ENCODE measurements around the gene UFM1.

DNA sequence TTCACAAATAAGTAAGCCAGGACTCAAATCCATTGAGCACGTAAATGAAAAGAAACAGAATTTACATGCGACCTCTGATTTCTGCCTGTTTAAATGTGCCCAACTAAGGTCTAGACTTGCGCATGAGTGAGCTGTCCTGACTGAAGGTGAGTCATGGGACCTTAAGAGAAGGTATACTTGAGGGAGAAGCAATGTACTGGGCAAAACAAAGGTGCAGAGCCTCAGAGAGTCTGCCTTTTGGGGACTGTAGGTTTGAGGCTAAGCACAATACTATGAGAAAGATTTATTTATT lies 45.8 kb downstream of the UFM1 start:
- no peak for TF ChIP-seq MAX (IDR thresholded peaks at IDR 0.05; ENCODE audit: low read depth, low read length)
- no peak for TF ChIP-seq POLR2A (IDR thresholded peaks at IDR 0.05; ENCODE audit: extremely low read depth, insufficient read length)
- TF ChIP-seq, protein P1, sequence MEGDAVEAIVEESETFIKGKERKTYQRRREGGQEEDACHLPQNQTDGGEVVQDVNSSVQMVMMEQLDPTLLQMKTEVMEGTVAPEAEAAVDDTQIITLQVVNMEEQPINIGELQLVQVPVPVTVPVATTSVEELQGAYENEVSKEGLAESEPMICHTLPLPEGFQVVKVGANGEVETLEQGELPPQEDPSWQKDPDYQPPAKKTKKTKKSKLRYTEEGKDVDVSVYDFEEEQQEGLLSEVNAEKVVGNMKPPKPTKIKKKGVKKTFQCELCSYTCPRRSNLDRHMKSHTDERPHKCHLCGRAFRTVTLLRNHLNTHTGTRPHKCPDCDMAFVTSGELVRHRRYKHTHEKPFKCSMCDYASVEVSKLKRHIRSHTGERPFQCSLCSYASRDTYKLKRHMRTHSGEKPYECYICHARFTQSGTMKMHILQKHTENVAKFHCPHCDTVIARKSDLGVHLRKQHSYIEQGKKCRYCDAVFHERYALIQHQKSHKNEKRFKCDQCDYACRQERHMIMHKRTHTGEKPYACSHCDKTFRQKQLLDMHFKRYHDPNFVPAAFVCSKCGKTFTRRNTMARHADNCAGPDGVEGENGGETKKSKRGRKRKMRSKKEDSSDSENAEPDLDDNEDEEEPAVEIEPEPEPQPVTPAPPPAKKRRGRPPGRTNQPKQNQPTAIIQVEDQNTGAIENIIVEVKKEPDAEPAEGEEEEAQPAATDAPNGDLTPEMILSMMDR (IDR thresholded peaks at IDR 0.05; ENCODE audit: low read depth, low read length), result no peak

All from NB4 (cell line).